CD14-positive monocyte (primary cell): ENCODE results near the gene INHA. TPM values are rescaled to one million over a fixed set of nuclear protein-coding genes. Genes with fewer than 3 reads are reported as not detected.

Source experiments
- DNase-seq, 3 donors: peaks; one replicate each; pipeline ENCODE4 v3.0.0-alpha.2; 2011 to 2022
- H2AFZ ChIP-seq: 2 replicates; pipeline ENCODE4 v1.6.0; 2012; ENCODE audit warnings: mild to moderate bottlenecking, low read depth, low read length, inconsistent platforms; ENCODE audit not compliant: insufficient read depth, poor library complexity, severe bottlenecking
- H3K27ac ChIP-seq, 2 donors: 1 replicate in 1 of 2; 2 replicates in 1 of 2; pipeline ENCODE4 v1.5.1; 2012 to 2013; ENCODE audit warnings: low read length in 2 of 2, control low read depth in 1 of 2, inconsistent platforms in 1 of 2, low read depth in 1 of 2, mild to moderate bottlenecking in 1 of 2
- H3K27me3 ChIP-seq, 2 donors: one replicate each; pipeline versions ENCODE4 v1.6.0 to v1.6.1; 2011 to 2013; ENCODE audit warnings: low read length in 2 of 2; ENCODE audit not compliant: control insufficient read depth in 2 of 2, insufficient read depth in 2 of 2
- H3K36me3 ChIP-seq, 2 donors: replicated peaks in 1 of 2; 1 replicate in 1 of 2; 2 replicates in 1 of 2; pipeline versions ENCODE4 v1.5.1 to v1.6.1; 2012 to 2013; ENCODE audit warnings: low read length in 2 of 2, control low read depth in 1 of 2, inconsistent platforms in 1 of 2, mild to moderate bottlenecking in 1 of 2; ENCODE audit not compliant: insufficient read depth in 2 of 2, control insufficient read depth in 1 of 2
- H3K4me1 ChIP-seq, 2 donors: 1 replicate in 1 of 2; 2 replicates in 1 of 2; pipeline versions ENCODE4 v1.5.1 to v1.6.1; 2012 to 2013; ENCODE audit warnings: low read length in 2 of 2, control low read depth in 1 of 2, inconsistent platforms in 1 of 2, mild to moderate bottlenecking in 1 of 2, moderate library complexity in 1 of 2; ENCODE audit not compliant: insufficient read depth in 2 of 2, control insufficient read depth in 1 of 2
- H3K4me2 ChIP-seq: replicated peaks from 2 replicates; pipeline ENCODE3; 2012; ENCODE audit warnings: low read length, moderate library complexity, mild to moderate bottlenecking; ENCODE audit not compliant: poor library complexity, severe bottlenecking; ENCODE audit errors: extremely low read depth
- H3K4me3 ChIP-seq, 3 experiments: fragments of 200-600 bp in 1 of 3; sonication (generic) in 1 of 3; replicated peaks in 1 of 3; 1 replicate in 2 of 3; 2 replicates in 1 of 3; pipeline ENCODE4 v1.5.1; 2011 to 2013; ENCODE audit warnings: low read length in 3 of 3, mild to moderate bottlenecking in 3 of 3, control low read depth in 2 of 3, low read depth in 2 of 3, inconsistent platforms in 1 of 3, moderate library complexity in 1 of 3
- H3K79me2 ChIP-seq: 2 replicates; pipeline ENCODE4 v1.6.0; 2012; ENCODE audit warnings: mild to moderate bottlenecking, control low read depth, inconsistent platforms, low read length, moderate library complexity; ENCODE audit not compliant: insufficient read depth
- H3K9ac ChIP-seq: 2 replicates; pipeline ENCODE4 v1.6.0; 2017; ENCODE audit warnings: low read length, mild to moderate bottlenecking; ENCODE audit not compliant: insufficient read depth, poor library complexity, severe bottlenecking
- H3K9me3 ChIP-seq, 2 donors: replicated peaks in 1 of 2; 1 replicate in 1 of 2; 2 replicates in 1 of 2; pipeline versions ENCODE4 v1.5.1 to v1.6.1; 2012 to 2013; ENCODE audit warnings: low read length in 2 of 2, control low read depth in 1 of 2; ENCODE audit not compliant: control insufficient read depth in 1 of 2, insufficient read depth in 1 of 2
- H4K20me1 ChIP-seq: 2 replicates; pipeline ENCODE4 v1.6.0; 2012; ENCODE audit warnings: mild to moderate bottlenecking, low read length, control low read depth, moderate library complexity; ENCODE audit not compliant: insufficient read depth
- H3K27ac Mint-ChIP-seq, 7 donors: one replicate each; pipeline ENCODE4 v1.8.0; 2020; ENCODE audit warnings: mild to moderate bottlenecking in 7 of 7, mixed read lengths in 7 of 7, moderate library complexity in 6 of 7, inconsistent platforms in 2 of 7
- H3K27me3 Mint-ChIP-seq, 3 donors: one replicate each; pipeline ENCODE4 v1.8.0; 2021 to 2022; ENCODE audit warnings: low read depth in 3 of 3, mild to moderate bottlenecking in 3 of 3, mixed read lengths in 3 of 3, moderate library complexity in 3 of 3, inconsistent platforms in 1 of 3
- H3K36me3 Mint-ChIP-seq, 2 donors: one replicate each; pipeline ENCODE4 v1.8.0; 2020; ENCODE audit warnings: mixed read lengths in 2 of 2, inconsistent platforms in 1 of 2, mild to moderate bottlenecking in 1 of 2
- H3K4me1 Mint-ChIP-seq: one replicate; pipeline ENCODE4 v1.8.0; 2020; ENCODE audit warnings: mild to moderate bottlenecking, mixed read lengths
- H3K4me3 Mint-ChIP-seq, 2 donors: one replicate each; pipeline ENCODE4 v1.8.0; 2020; ENCODE audit warnings: mild to moderate bottlenecking in 2 of 2, mixed read lengths in 2 of 2, moderate library complexity in 1 of 2
- H3K9me3 Mint-ChIP-seq, 7 donors: one replicate each; pipeline ENCODE4 v1.8.0; 2020 to 2022; ENCODE audit warnings: mixed read lengths in 7 of 7, mild to moderate bottlenecking in 6 of 7, moderate library complexity in 6 of 7, inconsistent platforms in 2 of 7
- WGBS: methylation state at CpG from one replicate; pipeline ENCODE4 v1.1.5; 2013; ENCODE audit warnings: missing lambda C conversion rate; ENCODE audit not compliant: insufficient coverage; 5-methylcytosine and 5-hydroxymethylcytosine counted together
- intact Hi-C, 2 donors: fragments of 100-400 bp; cut with micrococcal nuclease; formaldehyde crosslinking; loops; one replicate each; pipeline versions ENCODE4 v1.15.0 to v1.15.1; 2023
- polyA plus RNA-seq, 3 donors: library from polyadenylated mRNA; depleted of rRNA in 1 of 3; unstranded in 2 of 3; stranded (reverse) in 1 of 3; fragments of 300-500 nt in 2 of 3; fragments of >200 nt in 1 of 3; fragmentation: Illumina TruSeq in 2 of 3; gene quantifications; 1 replicate in 2 of 3; 2 replicates in 1 of 3; pipeline ENCODE4 v1.2.3, GENCODE V29; 2012 to 2021
- small RNA-seq: library from RNA; depleted of rRNA; stranded (forward); fragments of <200 nt; gene quantifications from one replicate; pipeline ENCODE3, GENCODE V24; 2012; ENCODE audit warnings: low read depth; ENCODE audit not compliant: insufficient read length
- TF ChIP-seq, protein P1 (sequence below): fragments of 200-600 bp; IDR thresholded peaks from one replicate; pipeline ENCODE4 v1.8.0; 2022; ENCODE audit warnings: antibody characterized with exemption, mild to moderate bottlenecking

Gene INHA
- polyA plus RNA-seq, 3 donors, result not detected

DNA sequence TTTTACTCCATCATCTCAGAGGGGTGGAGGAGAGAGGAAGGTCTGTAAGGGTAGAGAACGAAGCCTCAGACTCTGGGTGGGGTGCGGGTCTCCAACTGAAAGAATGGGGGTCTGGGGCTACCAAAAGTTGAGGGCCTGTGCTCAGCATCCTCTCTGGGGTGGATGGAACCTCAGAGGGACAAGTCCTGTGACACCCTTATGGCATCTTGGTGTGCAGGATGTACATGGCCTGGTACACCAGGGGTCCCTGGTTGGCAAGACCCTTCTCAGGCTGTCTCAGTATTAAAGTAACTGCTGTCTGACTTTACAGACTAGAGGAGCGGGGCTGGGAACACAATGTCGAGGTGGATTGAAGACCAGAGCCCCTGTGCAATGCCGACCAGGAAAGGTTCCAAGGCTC, 53.1 kb downstream of the INHA start:
- Mint-ChIP-seq H3K4me3 (no peak overlapping the region), H3K27me3 (peaks cover 31 to 50% (median 43%) of the 10 kb centered on the region in 3 donors), H3K36me3 (no peaks in the 10 kb centered on the region), H3K4me1 (peaks cover 14% of the 10 kb centered on the region), H3K9me3 (peaks cover 0 to 13% (median 3%) of the 10 kb centered on the region in 7 donors), H3K27ac (peak overlapping the region in 1 of 7 donors; percentile 17)
- DNase-seq, result no peak
- 97% methylated on average over 5 of the region's 5 CpGs for WGBS
- Histone ChIP-seq H3K9ac (no peak overlapping the region), H3K4me1 (peaks cover 14 to 19% of the 10 kb centered on the region in 2 donors), H3K27ac (no peak overlapping the region), H3K4me2 (no peak overlapping the region), H3K36me3 (no peaks in the 10 kb centered on the region), H2AFZ (no peak overlapping the region), H3K9me3 (peaks cover 4% of the 10 kb centered on the region in 2 donors), H3K79me2 (no peaks in the 10 kb centered on the region), H3K4me3 (no peak overlapping the region), H3K27me3 (peaks cover 17 to 41% of the 10 kb centered on the region in 2 donors), H4K20me1 (no peaks in the 10 kb centered on the region)
- TF ChIP-seq, protein P1, sequence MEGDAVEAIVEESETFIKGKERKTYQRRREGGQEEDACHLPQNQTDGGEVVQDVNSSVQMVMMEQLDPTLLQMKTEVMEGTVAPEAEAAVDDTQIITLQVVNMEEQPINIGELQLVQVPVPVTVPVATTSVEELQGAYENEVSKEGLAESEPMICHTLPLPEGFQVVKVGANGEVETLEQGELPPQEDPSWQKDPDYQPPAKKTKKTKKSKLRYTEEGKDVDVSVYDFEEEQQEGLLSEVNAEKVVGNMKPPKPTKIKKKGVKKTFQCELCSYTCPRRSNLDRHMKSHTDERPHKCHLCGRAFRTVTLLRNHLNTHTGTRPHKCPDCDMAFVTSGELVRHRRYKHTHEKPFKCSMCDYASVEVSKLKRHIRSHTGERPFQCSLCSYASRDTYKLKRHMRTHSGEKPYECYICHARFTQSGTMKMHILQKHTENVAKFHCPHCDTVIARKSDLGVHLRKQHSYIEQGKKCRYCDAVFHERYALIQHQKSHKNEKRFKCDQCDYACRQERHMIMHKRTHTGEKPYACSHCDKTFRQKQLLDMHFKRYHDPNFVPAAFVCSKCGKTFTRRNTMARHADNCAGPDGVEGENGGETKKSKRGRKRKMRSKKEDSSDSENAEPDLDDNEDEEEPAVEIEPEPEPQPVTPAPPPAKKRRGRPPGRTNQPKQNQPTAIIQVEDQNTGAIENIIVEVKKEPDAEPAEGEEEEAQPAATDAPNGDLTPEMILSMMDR, result no peak
- intact Hi-C loops, result no loop called here

Small RNA genes within 50 kb of the gene (small RNA-seq; reads per million reads assigned to genes)
- gene MIR3132, result not detected
- gene RN7SKP213, result not detected

Other genes starting within 250 kb of the INHA start
- not detected for gene RESP18, start 239.6 kb upstream of the INHA start, polyA plus RNA-seq
- 10 to 100 TPM; 51.6 to 83.1 (median 60.6) TPM for gene DNPEP, start 184.4 kb upstream of the INHA start, polyA plus RNA-seq
- gene DES, start 153.9 kb upstream of the INHA start, polyA plus RNA-seq, result 1 to 10 TPM; 2.4 to 4.0 (median 2.4) TPM
- gene SPEG, start 137.5 kb upstream of the INHA start, polyA plus RNA-seq, result not detected
- 10 to 100 TPM; 35.5 to 71.2 (median 35.9) TPM for gene GMPPA, start 73.4 kb upstream of the INHA start, polyA plus RNA-seq
- gene ASIC4, start 57.8 kb upstream of the INHA start, polyA plus RNA-seq, result not detected
- under 1 TPM; 0.09 to 0.32 (median 0.09) TPM for gene CHPF, start 28.5 kb upstream of the INHA start, polyA plus RNA-seq
- not detected for gene TMEM198, start 28.3 kb upstream of the INHA start, polyA plus RNA-seq
- gene OBSL1, start 771 bp upstream of the INHA start, polyA plus RNA-seq, result under 1 TPM in 1 of 3 donors, not detected in 2; 0.09 TPM
- gene STK11IP, start 25.5 kb downstream of the INHA start, polyA plus RNA-seq, result 10 to 100 TPM; 13.0 to 79.1 (median 15.7) TPM
- gene SLC4A3, start 55.3 kb downstream of the INHA start, polyA plus RNA-seq, result under 1 TPM in 1 of 3 donors, not detected in 2; 0.31 TPM